ENCODE measurements around the gene PDRG1. TPM values are rescaled to one million over a fixed set of nuclear protein-coding genes. Genes with fewer than 3 reads are reported as not detected.
"Not testable (repeated sequence)": the region's sequence is repeated elsewhere in the genome, so short reads cannot be mapped to it uniquely, and the experiment has no call there.

PDRG1 gene
- total RNA-seq, 2 donors from 2014 or later, result 13.1 to 19.3 TPM

DNA sequence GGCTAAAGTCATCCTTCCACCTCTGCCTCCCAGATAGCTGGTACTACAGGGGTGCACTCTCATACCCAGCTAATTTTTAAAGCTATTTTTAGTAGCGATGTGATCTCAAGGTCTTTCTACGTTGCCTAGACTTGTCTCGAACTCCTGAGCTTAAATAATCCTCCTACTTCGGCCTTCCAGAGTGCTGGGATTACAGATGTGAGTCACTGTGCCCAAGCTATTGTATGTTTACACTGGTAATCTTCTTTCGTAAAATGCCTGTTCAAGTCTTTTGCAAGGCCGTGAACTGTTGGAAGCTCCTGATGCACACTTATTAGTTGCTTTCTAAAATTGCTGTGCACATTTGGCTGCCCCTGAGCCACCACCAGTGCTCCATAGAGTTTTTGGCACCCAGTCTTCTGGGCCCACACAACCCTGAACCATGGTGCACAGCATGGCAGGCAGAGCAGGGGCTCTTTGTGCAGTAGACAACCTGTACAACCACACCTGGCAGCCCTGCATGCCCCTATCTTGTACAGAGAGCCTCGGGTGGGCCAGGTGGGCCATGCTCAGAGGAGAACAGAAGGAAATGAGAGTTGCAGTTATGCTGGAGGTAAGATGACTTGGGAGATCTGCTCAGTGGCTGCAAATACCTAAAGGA, 33.3 kb downstream of the PDRG1 start:
- Mint-ChIP-seq H3K4me1 (ENCODE audit: low read depth) (peaks cover 6% of the 10 kb centered on the region), H3K4me3 (no peak overlapping the region), H3K9me3 (no peaks in the 10 kb centered on the region), H3K27me3 (ENCODE audit: low read depth) (peaks cover 29% of the 10 kb centered on the region), H3K36me3 (ENCODE audit: insufficient read depth in 2 of 2) (no peaks in the 10 kb centered on the region), H3K27ac (no peak overlapping the region)
- DNase-seq, result no peak
- ATAC-seq (replicated peaks in 1 of 2), result no peak

GRCh38 chr20:31917962-31918412, 33.9 kb downstream of the PDRG1 start:
- peaks cover 23% of the 10 kb centered on the region for H3K27me3 Mint-ChIP-seq (ENCODE audit: low read depth)
- H3K9me3 Mint-ChIP-seq; ATAC-seq (replicated peaks in 1 of 2); H3K27ac Mint-ChIP-seq; H3K4me1 Mint-ChIP-seq (ENCODE audit: low read depth); H3K4me3 Mint-ChIP-seq; DNase-seq; H3K36me3 Mint-ChIP-seq (ENCODE audit: insufficient read depth in 2 of 2): not testable (repeated sequence)

- Mint-ChIP-seq H3K4me1 (ENCODE audit: low read depth) (no peaks in the 10 kb centered on the region), H3K27me3 (ENCODE audit: low read depth) (peaks cover 16% of the 10 kb centered on the region), H3K9me3 (no peaks in the 10 kb centered on the region), H3K4me3 (no peak overlapping the region), H3K36me3 (ENCODE audit: insufficient read depth in 2 of 2) (no peaks in the 10 kb centered on the region), H3K27ac (peak overlapping the region; percentile 11)
- ATAC-seq (replicated peaks in 1 of 2) (no peak), DNase-seq (no peak)
Measured at GRCh38 chr20:31916708-31917107, 35.1 kb downstream of the PDRG1 start.

DNA sequence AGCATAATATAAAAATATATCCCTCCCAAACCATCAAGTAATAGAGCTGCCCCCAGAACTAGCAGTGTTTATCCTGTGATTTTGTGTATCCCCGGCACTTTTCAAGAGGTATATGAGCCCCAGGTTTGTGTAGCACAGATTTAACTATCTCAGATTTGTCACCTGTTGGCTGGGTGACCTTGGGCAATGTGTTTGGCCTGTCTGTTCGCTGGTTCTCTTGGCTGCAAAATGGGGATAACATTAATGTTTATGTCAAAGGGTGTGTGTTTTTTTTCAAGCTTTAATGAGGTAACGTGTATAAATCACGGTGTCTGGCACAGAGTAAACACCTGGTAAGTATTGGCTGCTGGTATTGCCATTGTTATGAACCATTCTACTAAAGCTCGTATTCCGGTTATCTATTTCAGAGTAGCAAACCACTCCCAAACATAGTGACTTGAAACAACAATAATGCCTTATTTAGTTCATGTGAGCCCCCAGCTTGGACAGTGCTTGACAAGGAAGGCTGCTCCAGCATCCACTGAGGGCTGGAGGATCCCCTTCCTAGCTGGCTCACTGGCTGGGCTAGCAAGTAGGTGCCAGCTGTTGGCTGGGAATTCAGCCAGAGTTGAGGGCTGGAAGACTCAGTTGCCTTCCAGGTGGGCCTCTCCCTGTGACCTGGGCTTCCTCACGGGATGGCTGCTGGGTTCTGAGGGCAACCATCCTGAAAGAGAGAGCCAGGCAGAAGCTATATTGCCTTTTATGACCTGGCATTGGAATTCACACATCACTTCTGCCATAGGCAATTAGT, 36.2 kb downstream of the PDRG1 start:
- Mint-ChIP-seq H3K9me3 (no peaks in the 10 kb centered on the region), H3K36me3 (ENCODE audit: insufficient read depth in 2 of 2) (no peaks in the 10 kb centered on the region), H3K4me3 (no peak overlapping the region), H3K27me3 (ENCODE audit: low read depth) (peaks cover 16% of the 10 kb centered on the region), H3K4me1 (ENCODE audit: low read depth) (no peaks in the 10 kb centered on the region), H3K27ac (no peak overlapping the region)
- DNase-seq (no peak), ATAC-seq (replicated peaks in 1 of 2) (no peak)

- no peak for ATAC-seq (replicated peaks in 1 of 2)
- Mint-ChIP-seq H3K36me3 (ENCODE audit: insufficient read depth in 2 of 2) (no peaks in the 10 kb centered on the region), H3K4me3 (no peak overlapping the region), H3K27ac (no peak overlapping the region), H3K9me3 (no peaks in the 10 kb centered on the region), H3K4me1 (ENCODE audit: low read depth) (no peaks in the 10 kb centered on the region), H3K27me3 (ENCODE audit: low read depth) (peaks cover 16% of the 10 kb centered on the region)
- DNase-seq, result no peak
Measured at GRCh38 chr20:31914170-31914569, 37.7 kb downstream of the PDRG1 start.

DNA sequence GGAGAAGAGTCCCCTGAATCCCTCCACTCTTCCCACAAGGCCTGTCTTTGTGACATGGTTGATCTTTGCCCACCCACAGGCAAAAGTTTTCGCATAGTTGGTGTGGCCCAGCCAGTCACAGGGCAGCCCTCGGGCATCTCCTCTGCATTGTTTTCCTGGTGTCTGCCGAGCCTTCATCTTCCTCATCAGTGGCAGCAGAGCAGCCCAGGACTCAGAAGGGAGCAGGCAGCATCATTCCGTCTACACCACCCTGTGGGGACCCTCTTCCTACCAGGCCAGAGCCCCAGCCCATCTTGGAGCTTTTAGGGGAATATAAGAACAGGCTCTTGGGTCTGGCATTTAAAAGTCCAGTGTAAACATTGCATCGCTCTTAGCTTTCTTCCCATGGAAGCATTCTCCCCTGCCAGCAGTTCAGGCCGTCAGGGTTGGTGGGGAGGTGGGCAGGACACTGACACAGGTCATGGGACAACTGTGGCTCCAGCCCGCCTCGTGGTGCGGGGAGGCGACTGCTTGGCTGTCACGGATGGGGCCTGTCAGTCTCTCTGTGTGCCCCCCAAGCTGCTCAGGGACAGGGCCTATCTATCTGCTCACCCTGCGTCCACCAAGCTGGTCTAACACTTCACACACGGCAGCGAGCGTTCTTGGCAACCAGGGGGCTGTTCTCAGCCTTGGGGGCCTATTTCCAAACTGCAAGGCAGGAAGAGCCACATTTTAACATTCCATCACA, 38.3 kb downstream of the PDRG1 start:
- no peak overlapping the region for H3K27ac Mint-ChIP-seq
- no peak overlapping the region for H3K4me3 Mint-ChIP-seq

GRCh38 chr20:31910071-31910803, 41.6 kb downstream of the PDRG1 start:
- H3K36me3 Mint-ChIP-seq (ENCODE audit: insufficient read depth in 2 of 2), result no peaks in the 10 kb centered on the region
- no peaks in the 10 kb centered on the region for H3K27me3 Mint-ChIP-seq (ENCODE audit: low read depth)
- DNase-seq (no peak), ATAC-seq (replicated peaks in 1 of 2) (no peak)
- H3K9me3 Mint-ChIP-seq, result no peaks in the 10 kb centered on the region
- no peak overlapping the region for H3K4me3 Mint-ChIP-seq
- H3K4me1 Mint-ChIP-seq (ENCODE audit: low read depth), result no peaks in the 10 kb centered on the region
- H3K27ac Mint-ChIP-seq, result no peak overlapping the region

More for the DNA sequence above, 38.3 kb downstream of the PDRG1 start:
- H3K27me3 Mint-ChIP-seq (ENCODE audit: low read depth), result peaks cover 14% of the 10 kb centered on the region
- no peaks in the 10 kb centered on the region for H3K4me1 Mint-ChIP-seq (ENCODE audit: low read depth)
- no peaks in the 10 kb centered on the region for H3K9me3 Mint-ChIP-seq
- no peaks in the 10 kb centered on the region for H3K36me3 Mint-ChIP-seq (ENCODE audit: insufficient read depth in 2 of 2)
- no peak for DNase-seq
- no peak for ATAC-seq (replicated peaks in 1 of 2)

GRCh38 chr20:31909253-31910070, 42.4 kb downstream of the PDRG1 start:
- ATAC-seq (replicated peaks in 1 of 2) (no peak), DNase-seq (no peak)
- no peak overlapping the region for H3K4me3 Mint-ChIP-seq
- H3K27me3 Mint-ChIP-seq (ENCODE audit: low read depth), result no peaks in the 10 kb centered on the region
- no peaks in the 10 kb centered on the region for H3K9me3 Mint-ChIP-seq
- H3K36me3 Mint-ChIP-seq (ENCODE audit: insufficient read depth in 2 of 2), result no peaks in the 10 kb centered on the region
- no peak overlapping the region for H3K27ac Mint-ChIP-seq
- H3K4me1 Mint-ChIP-seq (ENCODE audit: low read depth), result no peaks in the 10 kb centered on the region

DNA sequence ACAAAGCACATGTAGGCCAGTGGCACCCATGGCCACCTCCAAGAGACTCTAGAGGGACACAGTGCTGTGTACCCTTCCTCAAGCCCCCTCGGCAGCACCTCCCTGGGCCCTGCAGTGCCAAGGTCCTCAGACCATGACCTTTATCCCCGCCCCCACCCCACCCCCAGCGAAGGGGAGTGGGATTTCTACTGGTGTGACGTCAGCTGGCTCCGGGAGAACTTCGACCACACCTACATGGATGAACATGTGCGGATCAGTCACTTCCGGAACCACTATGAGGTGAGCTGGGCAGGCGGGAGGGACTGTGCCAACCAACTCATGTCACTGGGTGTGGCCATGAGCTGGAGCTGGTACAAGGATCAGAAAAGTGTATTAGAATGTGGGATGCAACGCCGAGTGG, 43.4 kb downstream of the PDRG1 start:
- no peak overlapping the region for H3K4me3 Mint-ChIP-seq
- ATAC-seq (replicated peaks in 1 of 2) (no peak), DNase-seq (no peak)
- no peaks in the 10 kb centered on the region for H3K27me3 Mint-ChIP-seq (ENCODE audit: low read depth)
- H3K36me3 Mint-ChIP-seq (ENCODE audit: insufficient read depth in 2 of 2), result no peaks in the 10 kb centered on the region
- no peaks in the 10 kb centered on the region for H3K4me1 Mint-ChIP-seq (ENCODE audit: low read depth)
- H3K9me3 Mint-ChIP-seq, result no peaks in the 10 kb centered on the region
- no peak overlapping the region for H3K27ac Mint-ChIP-seq

- Mint-ChIP-seq H3K36me3 (ENCODE audit: insufficient read depth in 2 of 2) (no peaks in the 10 kb centered on the region), H3K9me3 (no peaks in the 10 kb centered on the region), H3K4me3 (no peak overlapping the region), H3K27ac (no peak overlapping the region), H3K27me3 (ENCODE audit: low read depth) (no peaks in the 10 kb centered on the region), H3K4me1 (ENCODE audit: low read depth) (no peaks in the 10 kb centered on the region)
- ATAC-seq (replicated peaks in 1 of 2) (no peak), DNase-seq (no peak)
Measured at GRCh38 chr20:31908016-31908415, 43.8 kb downstream of the PDRG1 start.

DNA sequence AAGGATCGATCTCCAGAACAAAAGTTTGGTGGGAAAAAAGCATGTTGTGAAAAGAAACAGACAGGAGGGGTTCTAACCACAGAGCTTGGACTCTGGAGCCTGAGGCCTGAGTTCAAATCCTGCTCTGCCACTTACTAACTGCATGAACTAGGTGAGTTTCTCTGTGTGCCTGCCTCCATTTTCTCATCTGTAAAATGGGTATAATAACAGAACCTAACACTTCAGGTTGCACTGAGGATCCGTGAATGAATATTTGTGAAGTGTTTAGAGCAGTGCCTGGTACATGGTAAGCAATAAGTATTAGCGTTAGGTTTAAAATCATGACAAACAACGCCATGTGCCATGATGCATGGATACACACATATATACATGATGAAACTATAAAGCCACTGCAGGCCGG, 44.8 kb downstream of the PDRG1 start:
- Mint-ChIP-seq H3K4me3 (no peak overlapping the region), H3K27me3 (ENCODE audit: low read depth) (no peaks in the 10 kb centered on the region), H3K9me3 (no peaks in the 10 kb centered on the region), H3K36me3 (ENCODE audit: insufficient read depth in 2 of 2) (no peaks in the 10 kb centered on the region), H3K27ac (no peak overlapping the region), H3K4me1 (ENCODE audit: low read depth) (no peaks in the 10 kb centered on the region)
- ATAC-seq (replicated peaks in 1 of 2) (no peak), DNase-seq (no peak)

DNA sequence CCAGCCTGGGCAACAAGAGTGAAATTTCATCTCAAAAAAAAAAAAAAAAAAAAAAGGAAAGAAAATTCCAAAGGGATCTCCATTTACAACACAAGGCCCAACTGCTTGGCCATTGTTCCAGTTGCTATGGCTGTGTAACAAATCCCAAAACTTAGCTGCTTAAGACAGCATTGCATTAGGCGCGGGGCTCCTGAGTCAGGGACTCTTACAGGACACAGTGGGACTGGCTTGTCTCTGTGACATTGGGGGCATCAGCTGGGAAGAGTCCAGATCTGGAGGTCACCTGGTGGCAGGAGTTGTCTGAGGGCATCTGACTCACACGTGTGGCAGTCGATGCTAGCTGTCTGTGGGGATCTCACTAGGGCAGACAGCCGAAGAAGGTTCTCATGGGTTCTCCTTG, 45.8 kb downstream of the PDRG1 start:
- Mint-ChIP-seq H3K9me3 (no peaks in the 10 kb centered on the region), H3K36me3 (ENCODE audit: insufficient read depth in 2 of 2) (no peaks in the 10 kb centered on the region), H3K4me3 (no peak overlapping the region), H3K4me1 (ENCODE audit: low read depth) (no peaks in the 10 kb centered on the region), H3K27me3 (ENCODE audit: low read depth) (no peaks in the 10 kb centered on the region), H3K27ac (no peak overlapping the region)
- DNase-seq, result no peak
- ATAC-seq (replicated peaks in 1 of 2), result no peak

All from activated T-cell treated with anti-CD3 and anti-CD28 coated beads, Interleukin-2, amount 50 U/mL, for 72 hours (primary cell).